Right lobe of liver (tissue), 4 donors: ENCODE data around the gene STPG4.

Source experiments
- CTCF ChIP-seq, 4 donors: fragments of 200-600 bp in 3 of 4; fragments of 450-650 bp in 1 of 4; IDR thresholded peaks; one replicate each; pipeline versions ENCODE4 v1.5.1 to v1.8.0; 2016 to 2022; ENCODE audit warnings: antibody characterized with exemption in 4 of 4, mild to moderate bottlenecking in 2 of 4
- POLR2A ChIP-seq: fragments of 450-650 bp; IDR thresholded peaks from one replicate; pipeline ENCODE4 v1.6.1; 2017; ENCODE audit warnings: antibody characterized with exemption, mild to moderate bottlenecking
- donor health status: DM: no; HTN: no; CAD: no.
- donor health status: DM: no; HTN: no; CAD: no.
- donor health status: DM: no; HTN: yes; CAD: no.

- TF ChIP-seq CTCF (IDR thresholded peaks at IDR 0.05) (no peak), POLR2A (no peak)
Measured at GRCh38 chr2:47061944-47062678, 93.0 kb downstream of the STPG4 start.
